Coronary artery (tissue), 2 donors: ENCODE measurements around the gene TEX2.
A peak's percentile ranks its signal among the peaks of the same experiment; 100 is the strongest.

ENCODE experiments used
- DNase-seq: peaks from one replicate; pipeline ENCODE4 v3.0.0-alpha.2; 2017; ENCODE audit warnings: low spot score
- H3K27ac ChIP-seq, 2 donors: fragments of 200-600 bp; sonication (generic); one replicate each; pipeline ENCODE4 v1.5.1; 2016 to 2019
- H3K4me3 ChIP-seq: fragments of 200-600 bp; sonication (generic); 2 replicates; pipeline ENCODE4 v1.5.1; 2016; ENCODE audit warnings: mild to moderate bottlenecking, moderate library complexity
- TF ChIP-seq, protein P1 (sequence below): fragments of 200-600 bp; sonication (generic); IDR thresholded peaks from one replicate; pipeline ENCODE4 v1.5.1; 2019; ENCODE audit warnings: antibody characterized with exemption

Gene TEX2

GRCh38 chr17:64218066-64218465 lies 45.0 kb downstream of the TEX2 start:
- Histone ChIP-seq H3K27ac (peak overlapping the region; percentile 83 to 86), H3K4me3 (no peak overlapping the region)
- TF ChIP-seq, protein P1, sequence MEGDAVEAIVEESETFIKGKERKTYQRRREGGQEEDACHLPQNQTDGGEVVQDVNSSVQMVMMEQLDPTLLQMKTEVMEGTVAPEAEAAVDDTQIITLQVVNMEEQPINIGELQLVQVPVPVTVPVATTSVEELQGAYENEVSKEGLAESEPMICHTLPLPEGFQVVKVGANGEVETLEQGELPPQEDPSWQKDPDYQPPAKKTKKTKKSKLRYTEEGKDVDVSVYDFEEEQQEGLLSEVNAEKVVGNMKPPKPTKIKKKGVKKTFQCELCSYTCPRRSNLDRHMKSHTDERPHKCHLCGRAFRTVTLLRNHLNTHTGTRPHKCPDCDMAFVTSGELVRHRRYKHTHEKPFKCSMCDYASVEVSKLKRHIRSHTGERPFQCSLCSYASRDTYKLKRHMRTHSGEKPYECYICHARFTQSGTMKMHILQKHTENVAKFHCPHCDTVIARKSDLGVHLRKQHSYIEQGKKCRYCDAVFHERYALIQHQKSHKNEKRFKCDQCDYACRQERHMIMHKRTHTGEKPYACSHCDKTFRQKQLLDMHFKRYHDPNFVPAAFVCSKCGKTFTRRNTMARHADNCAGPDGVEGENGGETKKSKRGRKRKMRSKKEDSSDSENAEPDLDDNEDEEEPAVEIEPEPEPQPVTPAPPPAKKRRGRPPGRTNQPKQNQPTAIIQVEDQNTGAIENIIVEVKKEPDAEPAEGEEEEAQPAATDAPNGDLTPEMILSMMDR, result no peak
- no peak for DNase-seq

GRCh38 chr17:64217249-64217691 lies 45.8 kb downstream of the TEX2 start:
- TF ChIP-seq, protein P1, result no peak
- Histone ChIP-seq H3K27ac (peak overlapping the region; percentile 83 to 86), H3K4me3 (no peak overlapping the region)
- DNase-seq, result no peak

- H3K27ac ChIP-seq, result peak overlapping the region; percentile 83 to 86
- TF ChIP-seq, protein P1, result no peak
- DNase-seq, result no peak
Measured at GRCh38 chr17:64216338-64217248, 46.5 kb downstream of the TEX2 start.

DNA sequence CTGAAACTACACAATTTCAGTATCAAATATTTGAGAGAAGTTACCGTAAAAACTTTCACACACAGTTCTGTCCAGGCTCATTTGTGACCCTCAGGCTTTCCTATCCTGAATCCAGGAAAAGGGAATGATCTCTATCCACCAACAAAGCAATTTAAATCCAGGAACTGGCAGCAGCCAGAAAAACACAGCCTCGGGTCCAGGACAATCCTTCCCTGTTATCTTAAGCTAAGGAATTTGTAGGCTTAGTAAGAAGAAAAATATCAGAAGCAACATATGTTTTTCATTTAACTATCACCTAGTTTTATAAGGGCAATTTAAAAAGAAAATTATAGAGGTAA lies 47.1 kb downstream of the TEX2 start:
- peak overlapping the region; percentile 83 for H3K27ac ChIP-seq
- DNase-seq, result no peak
- TF ChIP-seq, protein P1, result no peak

More at GRCh38 chr17:64216338-64217248, 46.5 kb downstream of the TEX2 start:
- H3K4me3 ChIP-seq, result no peak overlapping the region

GRCh38 chr17:64214950-64215349 lies 48.1 kb downstream of the TEX2 start:
- TF ChIP-seq, protein P1, result no peak
- no peak for DNase-seq
- H3K4me3 ChIP-seq, result no peak overlapping the region
- peak overlapping the region; percentile 43 to 83 for H3K27ac ChIP-seq

More for the DNA sequence above, 47.1 kb downstream of the TEX2 start:
- H3K4me3 ChIP-seq, result no peak overlapping the region

- DNase-seq, result no peak
- TF ChIP-seq, protein P1, result no peak
- Histone ChIP-seq H3K4me3 (no peak overlapping the region), H3K27ac (peak overlapping the region; percentile 43 to 83)
Measured at GRCh38 chr17:64213995-64214811, 48.9 kb downstream of the TEX2 start.
